ENCODE measurements around the gene WNT11.

DNA sequence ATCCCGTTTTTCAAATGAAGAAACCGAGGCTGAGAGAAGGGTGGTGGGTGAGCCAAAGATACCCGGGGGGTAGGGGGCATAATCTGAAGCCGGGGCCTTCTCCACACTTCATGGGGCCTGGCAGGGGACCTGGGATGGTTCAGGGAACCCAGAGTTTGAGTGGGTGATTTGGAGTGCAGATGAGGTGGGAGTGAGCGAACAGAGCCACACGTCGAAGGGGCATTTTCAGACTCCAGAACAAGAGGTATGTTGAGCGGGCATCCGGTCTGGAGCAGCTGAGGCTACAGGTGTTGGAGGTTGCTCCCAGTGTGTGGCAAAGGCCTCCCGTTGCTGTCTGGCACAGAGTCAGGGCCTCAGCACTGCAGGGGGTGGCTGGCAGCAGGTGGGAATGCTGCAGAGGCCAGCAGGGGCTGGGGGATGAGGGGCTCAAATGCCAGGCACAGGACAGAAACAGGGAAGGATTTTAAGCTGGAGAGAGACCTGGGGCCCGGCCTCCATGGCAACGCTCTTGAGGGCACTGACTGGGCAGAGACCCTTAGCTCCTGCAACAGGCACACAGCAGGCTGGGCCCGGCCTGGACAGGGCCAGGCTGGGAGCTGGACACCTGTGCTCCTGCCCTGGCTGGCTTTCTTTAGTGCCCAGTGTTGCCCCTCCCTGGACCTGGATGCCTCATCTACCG is 46.2 kb downstream of the WNT11 start:
- TF ChIP-seq, protein P1, sequence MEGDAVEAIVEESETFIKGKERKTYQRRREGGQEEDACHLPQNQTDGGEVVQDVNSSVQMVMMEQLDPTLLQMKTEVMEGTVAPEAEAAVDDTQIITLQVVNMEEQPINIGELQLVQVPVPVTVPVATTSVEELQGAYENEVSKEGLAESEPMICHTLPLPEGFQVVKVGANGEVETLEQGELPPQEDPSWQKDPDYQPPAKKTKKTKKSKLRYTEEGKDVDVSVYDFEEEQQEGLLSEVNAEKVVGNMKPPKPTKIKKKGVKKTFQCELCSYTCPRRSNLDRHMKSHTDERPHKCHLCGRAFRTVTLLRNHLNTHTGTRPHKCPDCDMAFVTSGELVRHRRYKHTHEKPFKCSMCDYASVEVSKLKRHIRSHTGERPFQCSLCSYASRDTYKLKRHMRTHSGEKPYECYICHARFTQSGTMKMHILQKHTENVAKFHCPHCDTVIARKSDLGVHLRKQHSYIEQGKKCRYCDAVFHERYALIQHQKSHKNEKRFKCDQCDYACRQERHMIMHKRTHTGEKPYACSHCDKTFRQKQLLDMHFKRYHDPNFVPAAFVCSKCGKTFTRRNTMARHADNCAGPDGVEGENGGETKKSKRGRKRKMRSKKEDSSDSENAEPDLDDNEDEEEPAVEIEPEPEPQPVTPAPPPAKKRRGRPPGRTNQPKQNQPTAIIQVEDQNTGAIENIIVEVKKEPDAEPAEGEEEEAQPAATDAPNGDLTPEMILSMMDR (conservative IDR thresholded peaks at IDR 0.05; ENCODE audit: low read depth, low read length): no peak
- TF ChIP-seq EZH2 (IDR thresholded peaks at IDR 0.05; ENCODE audit: low read length, unreplicated experiment) (no peak), EZH2phosphoT487 (IDR thresholded peaks at IDR 0.05; ENCODE audit: borderline replicate concordance, low read length) (no peak)
